CD4-positive, alpha-beta T cell treated with Interleukin-17A for 1 hour (primary cell): ENCODE measurements around the gene APH1A.
A peak's percentile ranks its signal among the peaks of the same experiment; 100 is the strongest.
"Not testable (repeated sequence)": the region's sequence is repeated elsewhere in the genome, so short reads cannot be mapped to it uniquely, and the experiment has no call there.

Experiments
- DNase-seq: peaks from one replicate; pipeline ENCODE4 v3.0.0-alpha.2; 2020

Gene APH1A

DNA sequence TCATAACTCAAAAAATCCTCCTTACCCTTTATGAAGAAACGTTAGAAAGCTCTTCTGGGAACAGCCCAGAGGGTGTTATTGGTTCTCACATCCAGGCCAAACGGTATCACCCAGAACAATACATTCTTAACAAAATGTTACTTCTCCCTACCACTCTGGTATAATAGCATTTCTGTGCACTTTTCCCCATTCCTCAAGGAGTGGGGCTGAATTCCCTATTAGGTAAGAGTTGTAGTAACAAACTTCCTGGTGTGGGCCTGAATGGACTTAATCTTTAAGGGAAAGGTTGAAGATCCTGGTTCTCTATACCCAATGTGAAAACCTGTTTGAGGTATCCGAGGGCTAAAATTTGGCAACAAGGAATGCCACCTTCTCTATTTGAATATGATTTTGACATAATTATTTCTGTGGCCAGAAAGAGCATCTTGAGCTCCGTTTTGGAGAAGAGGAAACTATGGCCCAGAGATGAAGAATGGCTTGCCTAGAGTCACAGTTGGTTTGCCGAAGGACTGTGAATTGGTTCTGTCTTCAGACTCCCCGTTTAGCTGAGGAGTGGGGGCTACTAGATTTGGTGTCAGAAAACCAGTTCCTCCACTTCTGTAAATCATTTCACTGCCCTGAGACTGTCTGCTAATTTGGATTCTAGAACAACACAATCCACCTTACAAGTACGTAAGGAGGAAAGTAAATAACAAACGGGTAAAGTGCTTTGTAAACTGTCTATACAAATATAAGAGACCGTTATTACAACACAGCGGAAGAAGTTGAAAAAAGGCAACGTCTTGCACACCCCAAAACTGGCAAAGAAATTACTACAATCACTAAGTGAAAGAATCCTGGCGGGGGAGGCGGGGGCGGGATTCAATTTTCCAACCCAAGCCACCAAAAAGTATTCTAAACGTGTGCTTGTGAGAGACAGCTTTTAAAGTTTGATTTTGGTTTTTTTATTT, 35.2 kb downstream of the APH1A start:
- DNase-seq: peak; percentile 47

GRCh38 chr1:150232921-150233320, 35.9 kb downstream of the APH1A start:
- not testable (repeated sequence) for DNase-seq

DNA sequence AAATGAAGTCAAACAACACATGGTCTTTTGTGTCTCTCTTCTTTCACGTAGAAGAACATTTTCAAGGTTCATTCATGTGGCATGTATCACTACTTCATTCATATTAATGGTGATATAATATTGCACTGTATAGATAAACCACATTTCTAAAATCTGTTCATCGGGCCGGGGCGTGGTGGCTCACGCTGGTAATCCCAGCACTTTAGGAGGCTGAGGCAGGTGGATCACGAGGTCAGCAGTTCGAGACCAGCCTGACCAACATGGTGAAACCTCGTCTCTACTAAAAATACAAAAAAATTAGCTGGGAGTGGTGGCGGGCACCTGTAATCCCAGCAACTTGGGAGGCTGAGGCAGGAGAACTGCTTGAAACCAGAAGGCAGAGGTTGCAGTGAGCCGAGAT, 40.6 kb downstream of the APH1A start:
- not testable (repeated sequence) for DNase-seq

DNA sequence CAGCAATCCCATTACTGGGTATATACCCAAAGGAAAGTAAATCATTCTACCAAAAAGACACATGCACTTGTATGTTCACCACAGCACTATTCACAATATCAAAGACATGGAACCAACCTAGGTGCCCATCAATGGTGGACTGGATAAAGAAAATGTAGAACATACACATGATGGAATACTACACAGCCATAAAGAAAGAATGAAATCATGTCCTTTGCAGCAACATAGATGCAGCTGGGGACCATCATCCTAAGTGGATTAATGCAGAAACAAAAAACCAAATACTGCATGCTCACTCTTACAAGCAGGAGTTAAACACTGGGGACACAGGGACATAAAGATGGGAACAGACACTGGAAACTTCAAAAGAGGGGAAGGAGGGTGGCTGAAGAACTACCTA, 41.6 kb downstream of the APH1A start:
- no peak for DNase-seq

GRCh38 chr1:150226486-150226885, 42.3 kb downstream of the APH1A start:
- DNase-seq: no peak

- no peak for DNase-seq
These were observed 43.3 kb downstream of the APH1A start for GRCh38 chr1:150225546-150225945.

- no peak for DNase-seq
These were observed 43.8 kb downstream of the APH1A start for GRCh38 chr1:150224983-150225382.

GRCh38 chr1:150221552-150221951, 47.3 kb downstream of the APH1A start:
- DNase-seq: peak; percentile 53

DNA sequence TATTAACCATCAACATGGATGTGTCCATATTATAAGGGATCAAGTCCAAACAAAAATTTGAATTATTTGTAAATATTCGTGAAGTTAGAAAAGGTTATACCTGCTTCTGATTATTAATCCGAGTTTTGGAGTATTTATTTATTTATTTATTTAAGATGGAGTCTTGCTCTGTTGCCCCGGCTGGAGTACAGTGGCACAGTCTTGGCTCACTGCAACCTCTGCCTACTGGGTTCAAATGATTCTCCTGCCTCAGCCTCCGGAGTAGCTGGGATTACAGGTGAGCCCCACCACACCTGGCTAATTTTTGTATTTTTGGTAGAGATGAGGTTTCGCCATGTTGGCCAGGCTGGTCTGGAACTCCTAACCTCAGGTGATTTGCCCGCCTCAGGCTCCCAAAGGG, 53.0 kb downstream of the APH1A start:
- DNase-seq: not testable (repeated sequence)
